Measurements from ENCODE around the gene SUMF1. TPM values are rescaled to one million over a fixed set of nuclear protein-coding genes. Genes with fewer than 3 reads are reported as not detected.

The SUMF1 gene
- total and polyA plus RNA-seq, 2 of the 13 experiments (the other 11 are each of a cell fraction or from before 2014, with no cell fraction given), result 18.5 to 28.9 TPM

DNA sequence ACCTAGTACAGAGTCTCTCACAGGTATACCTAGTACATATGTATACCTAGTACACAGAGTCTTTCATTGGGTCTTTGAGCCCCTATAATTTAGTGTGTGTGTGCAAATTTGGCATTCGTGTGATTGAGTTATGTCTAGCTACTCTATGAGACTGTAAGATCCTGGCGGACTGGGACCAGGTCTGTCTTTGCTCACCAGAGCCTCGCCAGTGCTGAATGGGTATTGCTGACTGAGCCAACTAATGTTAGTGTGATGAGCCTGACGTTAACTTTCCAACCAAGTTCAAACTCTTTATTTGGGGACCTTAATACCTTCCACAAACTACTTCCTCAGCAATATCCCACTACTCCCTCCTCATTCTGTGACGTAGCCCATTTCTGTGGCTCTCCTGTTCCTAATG, 128.3 kb downstream of the SUMF1 start:
- no peak overlapping the region for H3K4me2 ChIP-seq (ENCODE audit: low read depth, low read length)
- no TSS peak for BruUV-seq (replicated peaks)
- H3K27ac ChIP-seq (ENCODE audit: extremely low read length, insufficient read depth, low read length), result no peak overlapping the region
- TF ChIP-seq PCBP2 (optimal IDR thresholded peaks at IDR 0.05; ENCODE audit: low read depth, low read length, poor library complexity, severe bottlenecking) (no peak), NR2F1 (CRISPR knock-in tag; IDR thresholded peaks at IDR 0.05) (no peak), EZH2 (conservative IDR thresholded peaks at IDR 0.05; ENCODE audit: low read depth, low read length) (no peak), ZNF253 (CRISPR knock-in tag; IDR thresholded peaks at IDR 0.05; ENCODE audit: borderline replicate concordance) (no peak), RORA (CRISPR knock-in tag; IDR thresholded peaks at IDR 0.05) (no peak), HNRNPH1 (optimal IDR thresholded peaks at IDR 0.05; ENCODE audit: low read depth, low read length) (no peak)
- TF ChIP-seq, protein P1, sequence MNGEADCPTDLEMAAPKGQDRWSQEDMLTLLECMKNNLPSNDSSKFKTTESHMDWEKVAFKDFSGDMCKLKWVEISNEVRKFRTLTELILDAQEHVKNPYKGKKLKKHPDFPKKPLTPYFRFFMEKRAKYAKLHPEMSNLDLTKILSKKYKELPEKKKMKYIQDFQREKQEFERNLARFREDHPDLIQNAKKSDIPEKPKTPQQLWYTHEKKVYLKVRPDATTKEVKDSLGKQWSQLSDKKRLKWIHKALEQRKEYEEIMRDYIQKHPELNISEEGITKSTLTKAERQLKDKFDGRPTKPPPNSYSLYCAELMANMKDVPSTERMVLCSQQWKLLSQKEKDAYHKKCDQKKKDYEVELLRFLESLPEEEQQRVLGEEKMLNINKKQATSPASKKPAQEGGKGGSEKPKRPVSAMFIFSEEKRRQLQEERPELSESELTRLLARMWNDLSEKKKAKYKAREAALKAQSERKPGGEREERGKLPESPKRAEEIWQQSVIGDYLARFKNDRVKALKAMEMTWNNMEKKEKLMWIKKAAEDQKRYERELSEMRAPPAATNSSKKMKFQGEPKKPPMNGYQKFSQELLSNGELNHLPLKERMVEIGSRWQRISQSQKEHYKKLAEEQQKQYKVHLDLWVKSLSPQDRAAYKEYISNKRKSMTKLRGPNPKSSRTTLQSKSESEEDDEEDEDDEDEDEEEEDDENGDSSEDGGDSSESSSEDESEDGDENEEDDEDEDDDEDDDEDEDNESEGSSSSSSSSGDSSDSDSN (CRISPR knock-in tag; IDR thresholded peaks at IDR 0.05), result no peak
- TF ChIP-seq, protein P2, sequence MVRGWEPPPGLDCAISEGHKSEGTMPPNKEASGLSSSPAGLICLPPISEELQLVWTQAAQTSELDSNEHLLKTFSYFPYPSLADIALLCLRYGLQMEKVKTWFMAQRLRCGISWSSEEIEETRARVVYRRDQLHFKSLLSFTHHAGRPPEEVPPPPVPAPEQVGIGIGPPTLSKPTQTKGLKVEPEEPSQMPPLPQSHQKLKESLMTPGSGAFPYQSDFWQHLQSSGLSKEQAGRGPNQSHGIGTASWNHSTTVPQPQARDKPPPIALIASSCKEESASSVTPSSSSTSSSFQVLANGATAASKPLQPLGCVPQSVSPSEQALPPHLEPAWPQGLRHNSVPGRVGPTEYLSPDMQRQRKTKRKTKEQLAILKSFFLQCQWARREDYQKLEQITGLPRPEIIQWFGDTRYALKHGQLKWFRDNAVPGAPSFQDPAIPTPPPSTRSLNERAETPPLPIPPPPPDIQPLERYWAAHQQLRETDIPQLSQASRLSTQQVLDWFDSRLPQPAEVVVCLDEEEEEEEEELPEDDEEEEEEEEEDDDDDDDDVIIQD (CRISPR knock-in tag; IDR thresholded peaks at IDR 0.05; ENCODE audit: low read depth), result no peak
- in situ Hi-C loops (cut with HindIII; ENCODE audit: extremely low pct_ligation_motif_present, low pct_unique_long_range_greater_than_20kb), result no loop called here
- no peak for DNase-seq (ENCODE audit: low spot score)
- CTCF ChIA-PET (ENCODE audit: low intra/inter-chr PET ratio, low total read pairs), result no interaction called here
- ATAC-seq, result no peak
- H4K20me1 ChIP-seq (ENCODE audit: insufficient read depth, low read length), result no peaks in the 10 kb centered on the region
- POLR2A ChIA-PET, result no interaction called here
- 98% methylated on average over 5 of the region's 5 CpGs for WGBS (ENCODE audit: low lambda C conversion rate)
- H3K27me3 ChIP-seq (ENCODE audit: control insufficient read depth in 1 of 2, insufficient read depth in 2 of 2, low read length in 2 of 2), result no peaks in the 10 kb centered on the region
- FAIRE-seq, result no peak
- H3K4me3 ChIP-seq (replicated peaks in 1 of 3; ENCODE audit: insufficient read depth in 1 of 3, low read depth in 2 of 3, low read length in 3 of 3), result no peak overlapping the region
- no peaks in the 10 kb centered on the region for H3K9me3 ChIP-seq (ENCODE audit: low read length)
- no peak overlapping the region for H3K9ac ChIP-seq (ENCODE audit: insufficient read depth, low read depth, low read length)
- H3K4me1 ChIP-seq (ENCODE audit: insufficient read depth, low read length), result peaks cover 5% of the 10 kb centered on the region
- intact Hi-C loops (cut with micrococcal nuclease; ENCODE audit: unreplicated experiment), result no loop called here
- no peak overlapping the region for H2AFZ ChIP-seq (ENCODE audit: low read length)
- peaks cover 0 to 2% of the 10 kb centered on the region in 2 experiments; a peak in 1 of 5 replicates for H3K36me3 ChIP-seq (replicated peaks in 1 of 2; ENCODE audit: control insufficient read depth in 1 of 2, insufficient read depth in 2 of 2, low read length in 2 of 2)
- no peaks in the 10 kb centered on the region for H3K79me2 ChIP-seq (ENCODE audit: insufficient read depth, low read length)
